ENCODE data around the gene DLK2. TPM values are rescaled to one million over a fixed set of nuclear protein-coding genes. Genes with fewer than 3 reads are reported as not detected.
"Not testable (repeated sequence)": the region's sequence is repeated elsewhere in the genome, so short reads cannot be mapped to it uniquely, and the experiment has no call there.

The DLK2 gene
- total RNA-seq, 1 donor from 2014 or later: not detected

DNA sequence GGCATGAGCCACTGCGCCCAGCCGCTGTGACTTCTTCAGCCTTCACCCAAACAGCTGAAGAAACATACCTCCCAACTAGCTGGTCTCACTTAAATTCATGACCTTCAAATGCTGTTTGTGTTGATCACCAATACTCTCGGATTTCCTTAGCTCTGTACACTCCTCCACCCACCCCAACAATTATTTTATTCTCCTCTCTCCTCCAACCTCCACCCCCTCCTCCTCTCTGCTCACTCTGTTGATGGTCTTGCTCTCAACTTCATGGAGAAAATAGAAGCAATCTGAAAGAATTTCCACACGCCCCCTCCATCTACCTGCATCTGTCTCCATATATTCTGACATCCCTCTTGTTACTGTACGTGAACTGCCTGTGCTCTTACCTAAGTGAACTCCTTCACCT is 6.6 kb upstream of the DLK2 start:
- Histone ChIP-seq H3K4me3 (no peak overlapping the region), H3K79me2 (ENCODE audit: low read depth) (no peaks in the 10 kb centered on the region), H3K27ac (no peak overlapping the region), H3K9me3 (ENCODE audit: low read depth) (no peaks in the 10 kb centered on the region), H3F3A (ENCODE audit: low read depth) (peaks cover 2% of the 10 kb centered on the region), H2AFZ (replicated peaks) (no peak overlapping the region), H4K20me1 (ENCODE audit: low read depth) (no peaks in the 10 kb centered on the region), H3K36me3 (no peaks in the 10 kb centered on the region), H3K4me2 (no peak overlapping the region), H3K4me1 (no peaks in the 10 kb centered on the region), H3K27me3 (peaks cover 36% of the 10 kb centered on the region), H3K9ac (no peak overlapping the region)
- no peak for TF ChIP-seq EZH2 (IDR thresholded peaks at IDR 0.05)
- TF ChIP-seq EZH2phosphoT487 (IDR thresholded peaks at IDR 0.05): no peak
- TF ChIP-seq, protein P1, sequence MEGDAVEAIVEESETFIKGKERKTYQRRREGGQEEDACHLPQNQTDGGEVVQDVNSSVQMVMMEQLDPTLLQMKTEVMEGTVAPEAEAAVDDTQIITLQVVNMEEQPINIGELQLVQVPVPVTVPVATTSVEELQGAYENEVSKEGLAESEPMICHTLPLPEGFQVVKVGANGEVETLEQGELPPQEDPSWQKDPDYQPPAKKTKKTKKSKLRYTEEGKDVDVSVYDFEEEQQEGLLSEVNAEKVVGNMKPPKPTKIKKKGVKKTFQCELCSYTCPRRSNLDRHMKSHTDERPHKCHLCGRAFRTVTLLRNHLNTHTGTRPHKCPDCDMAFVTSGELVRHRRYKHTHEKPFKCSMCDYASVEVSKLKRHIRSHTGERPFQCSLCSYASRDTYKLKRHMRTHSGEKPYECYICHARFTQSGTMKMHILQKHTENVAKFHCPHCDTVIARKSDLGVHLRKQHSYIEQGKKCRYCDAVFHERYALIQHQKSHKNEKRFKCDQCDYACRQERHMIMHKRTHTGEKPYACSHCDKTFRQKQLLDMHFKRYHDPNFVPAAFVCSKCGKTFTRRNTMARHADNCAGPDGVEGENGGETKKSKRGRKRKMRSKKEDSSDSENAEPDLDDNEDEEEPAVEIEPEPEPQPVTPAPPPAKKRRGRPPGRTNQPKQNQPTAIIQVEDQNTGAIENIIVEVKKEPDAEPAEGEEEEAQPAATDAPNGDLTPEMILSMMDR (IDR thresholded peaks at IDR 0.05): no peak
- Mint-ChIP-seq H3K4me1 (peaks cover under 1% of the 10 kb centered on the region), H3K27ac (no peak overlapping the region), H3K36me3 (no peaks in the 10 kb centered on the region), H3K9me3 (no peaks in the 10 kb centered on the region), H3K4me3 (no peak overlapping the region), H3K27me3 (ENCODE audit: insufficient read depth, low read depth) (peaks cover 17% of the 10 kb centered on the region)
- DNase-seq (ENCODE audit: low spot score): no peak

DNA sequence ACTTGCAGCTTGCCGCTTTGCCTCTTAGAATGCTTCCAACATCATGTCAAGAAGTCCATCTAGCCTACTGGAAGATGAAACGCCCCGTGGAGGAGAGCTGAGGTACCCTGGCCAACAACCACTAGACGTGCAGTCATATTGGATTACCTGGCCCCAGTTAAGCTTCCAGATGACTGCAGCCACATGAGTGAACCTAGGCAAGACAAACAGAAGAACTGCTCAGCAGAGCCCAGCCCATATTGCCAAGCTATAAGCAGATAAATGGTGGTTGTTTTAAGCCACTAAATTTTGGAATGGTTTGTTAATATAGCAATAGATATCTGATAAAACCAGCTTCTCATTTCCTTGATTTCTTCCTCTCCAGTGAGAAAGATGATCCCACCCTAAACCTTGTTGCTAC is 4.7 kb upstream of the DLK2 start:
- Mint-ChIP-seq H3K9me3 (no peaks in the 10 kb centered on the region), H3K27ac (no peak overlapping the region), H3K4me3 (no peak overlapping the region), H3K36me3 (no peaks in the 10 kb centered on the region), H3K4me1 (peaks cover 12% of the 10 kb centered on the region), H3K27me3 (ENCODE audit: insufficient read depth, low read depth) (peaks cover 21% of the 10 kb centered on the region)
- H3K4me1 ChIP-seq: no peaks in the 10 kb centered on the region
- H3K27ac ChIP-seq: no peak overlapping the region
- no peak overlapping the region for H2AFZ ChIP-seq (replicated peaks)
- peaks cover 15% of the 10 kb centered on the region for H3F3A ChIP-seq (ENCODE audit: low read depth)
- no peaks in the 10 kb centered on the region for H3K79me2 ChIP-seq (ENCODE audit: low read depth)
- H3K36me3 ChIP-seq: no peaks in the 10 kb centered on the region
- peaks cover 55% of the 10 kb centered on the region for H3K27me3 ChIP-seq
- peaks cover 5% of the 10 kb centered on the region for H4K20me1 ChIP-seq (ENCODE audit: low read depth)
- no peak for TF ChIP-seq EZH2phosphoT487 (IDR thresholded peaks at IDR 0.05)
- no peaks in the 10 kb centered on the region for H3K9me3 ChIP-seq (ENCODE audit: low read depth)
- H3K4me3 ChIP-seq: no peak overlapping the region
- no peak overlapping the region for H3K9ac ChIP-seq
- no peak for DNase-seq (ENCODE audit: low spot score)
- no peak overlapping the region for H3K4me2 ChIP-seq

DNA sequence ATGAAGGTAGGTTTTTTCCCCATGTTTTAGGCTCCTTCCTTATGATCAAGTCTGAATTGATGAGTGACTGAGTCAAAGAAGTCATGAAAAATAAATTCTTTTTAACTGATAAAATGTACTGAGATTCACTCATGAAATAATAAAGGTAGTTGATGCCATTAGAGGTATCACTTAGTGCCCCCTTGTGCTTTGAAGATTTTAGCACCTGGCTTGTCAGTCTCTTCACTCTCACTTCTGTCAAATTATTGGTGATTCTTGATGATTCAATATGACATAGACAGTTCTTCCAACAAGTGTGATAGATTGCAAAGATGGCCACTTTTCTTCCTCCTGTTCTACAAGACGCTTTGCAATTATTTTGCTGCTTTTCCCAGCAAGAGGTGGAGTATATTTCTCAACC is 4.2 kb upstream of the DLK2 start:
- H2AFZ ChIP-seq (replicated peaks): no peak overlapping the region
- DNase-seq (ENCODE audit: low spot score): no peak
- H3K4me1 ChIP-seq: no peaks in the 10 kb centered on the region
- no peaks in the 10 kb centered on the region for H3K9me3 ChIP-seq (ENCODE audit: low read depth)
- Mint-ChIP-seq H3K27ac (no peak overlapping the region), H3K4me3 (no peak overlapping the region), H3K27me3 (ENCODE audit: insufficient read depth, low read depth) (peaks cover 25% of the 10 kb centered on the region), H3K4me1 (peaks cover 12% of the 10 kb centered on the region), H3K36me3 (no peaks in the 10 kb centered on the region), H3K9me3 (no peaks in the 10 kb centered on the region)
- no peaks in the 10 kb centered on the region for H3K36me3 ChIP-seq
- H3K27ac ChIP-seq: no peak overlapping the region
- peaks cover 5% of the 10 kb centered on the region for H4K20me1 ChIP-seq (ENCODE audit: low read depth)
- H3K79me2 ChIP-seq (ENCODE audit: low read depth): no peaks in the 10 kb centered on the region
- H3K9ac ChIP-seq: no peak overlapping the region
- no peak overlapping the region for H3K4me3 ChIP-seq
- no peak for TF ChIP-seq EZH2phosphoT487 (IDR thresholded peaks at IDR 0.05)
- TF ChIP-seq, protein P1 (IDR thresholded peaks at IDR 0.05): no peak
- TF ChIP-seq EZH2 (IDR thresholded peaks at IDR 0.05): no peak
- peaks cover 20% of the 10 kb centered on the region for H3F3A ChIP-seq (ENCODE audit: low read depth)
- no peak overlapping the region for H3K4me2 ChIP-seq
- peaks cover 60% of the 10 kb centered on the region for H3K27me3 ChIP-seq

DNA sequence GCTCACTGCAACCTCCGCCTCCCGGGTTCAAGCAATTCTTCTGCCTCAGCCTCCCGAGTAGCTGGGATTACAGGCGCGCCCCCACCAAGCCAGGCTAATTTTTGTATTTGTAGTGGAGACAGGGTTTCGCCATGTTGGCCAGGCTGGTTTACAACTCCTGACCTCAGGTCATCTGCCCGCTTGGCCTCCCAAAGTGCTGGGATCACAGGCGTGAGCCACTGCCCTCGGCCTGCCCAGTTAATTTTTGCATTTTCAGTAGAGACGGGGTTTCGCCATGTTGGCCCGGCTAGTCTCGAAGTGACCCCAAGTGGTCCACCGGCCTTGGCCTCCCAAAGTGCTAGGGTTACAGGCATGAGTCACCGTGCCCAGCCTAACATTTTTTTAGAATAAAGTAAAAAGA is 2.8 kb upstream of the DLK2 start:
- DNase-seq (ENCODE audit: low spot score); H2AFZ ChIP-seq (replicated peaks); H3K4me2 ChIP-seq; H3K4me1 ChIP-seq; H3K36me3 Mint-ChIP-seq; H3K27ac Mint-ChIP-seq; H3K36me3 ChIP-seq; H3K9me3 ChIP-seq (ENCODE audit: low read depth); H4K20me1 ChIP-seq (ENCODE audit: low read depth); H3K4me3 Mint-ChIP-seq; H3K4me3 ChIP-seq; H3K27ac ChIP-seq; H3K79me2 ChIP-seq (ENCODE audit: low read depth); H3K9ac ChIP-seq; H3K9me3 Mint-ChIP-seq: not testable (repeated sequence)
- H3F3A ChIP-seq (ENCODE audit: low read depth): peaks cover 29% of the 10 kb centered on the region
- peaks cover 63% of the 10 kb centered on the region for H3K27me3 ChIP-seq
- Mint-ChIP-seq H3K4me1 (peaks cover 12% of the 10 kb centered on the region), H3K27me3 (ENCODE audit: insufficient read depth, low read depth) (peaks cover 28% of the 10 kb centered on the region)
